ENCODE data around the gene CCDC85C. TPM values are rescaled to one million over a fixed set of nuclear protein-coding genes. Genes with fewer than 3 reads are reported as not detected.

CCDC85C gene
- total RNA-seq, 1 donor from 2014 or later: 16.6 TPM

DNA sequence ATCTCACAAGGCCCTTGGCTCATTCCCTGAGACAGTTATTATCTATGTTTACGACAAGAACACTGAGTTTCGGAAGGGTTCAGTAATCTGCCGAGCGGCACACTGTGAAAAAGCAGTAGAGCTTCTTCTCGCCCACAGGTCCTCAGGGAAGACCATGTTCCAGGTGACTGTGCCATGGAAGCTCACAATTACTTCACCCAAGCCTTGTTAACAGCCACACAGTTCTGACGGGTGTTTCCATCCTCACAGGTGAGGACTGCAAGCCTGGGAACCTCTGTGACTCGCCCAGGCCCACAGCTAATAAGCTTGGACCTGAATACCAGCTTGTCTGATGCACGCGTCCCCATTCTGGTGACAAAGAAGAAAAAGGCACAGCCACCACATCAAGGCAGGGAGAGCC is 138.7 kb downstream of the CCDC85C start:
- Histone ChIP-seq H3K9me3 (ENCODE audit: insufficient read depth, low read depth, low read length) (no peaks in the 10 kb centered on the region), H3K27ac (ENCODE audit: low read depth, low read length) (no peak overlapping the region), H3K9ac (ENCODE audit: low read length) (no peak overlapping the region), H4K20me1 (ENCODE audit: insufficient read depth, low read length) (peaks cover 46% of the 10 kb centered on the region), H3K36me3 (ENCODE audit: insufficient read depth, low read length) (peaks cover 7% of the 10 kb centered on the region), H3K4me1 (ENCODE audit: insufficient read depth, low read length) (no peaks in the 10 kb centered on the region), H2AFZ (ENCODE audit: low read depth, low read length) (no peak overlapping the region), H3K4me2 (ENCODE audit: low read length) (no peak overlapping the region), H3K4me3 (ENCODE audit: insufficient read depth, low read depth, low read length) (no peak overlapping the region), H3K27me3 (ENCODE audit: insufficient read depth, low read length) (no peaks in the 10 kb centered on the region), H3K79me2 (ENCODE audit: insufficient read depth, low read length) (peaks cover 50% of the 10 kb centered on the region)
- no peaks in the 10 kb centered on the region for H3K27me3 Mint-ChIP-seq (ENCODE audit: low read depth, unreplicated experiment)
- peaks cover 22% of the 10 kb centered on the region for H3K36me3 Mint-ChIP-seq (ENCODE audit: low read depth, unreplicated experiment)
- DNase-seq (ENCODE audit: low read depth) (no peak), FAIRE-seq (no peak)
- TF ChIP-seq EZH2 (IDR thresholded peaks at IDR 0.05; ENCODE audit: insufficient read depth, low read length): no peak
- TF ChIP-seq, protein P1, sequence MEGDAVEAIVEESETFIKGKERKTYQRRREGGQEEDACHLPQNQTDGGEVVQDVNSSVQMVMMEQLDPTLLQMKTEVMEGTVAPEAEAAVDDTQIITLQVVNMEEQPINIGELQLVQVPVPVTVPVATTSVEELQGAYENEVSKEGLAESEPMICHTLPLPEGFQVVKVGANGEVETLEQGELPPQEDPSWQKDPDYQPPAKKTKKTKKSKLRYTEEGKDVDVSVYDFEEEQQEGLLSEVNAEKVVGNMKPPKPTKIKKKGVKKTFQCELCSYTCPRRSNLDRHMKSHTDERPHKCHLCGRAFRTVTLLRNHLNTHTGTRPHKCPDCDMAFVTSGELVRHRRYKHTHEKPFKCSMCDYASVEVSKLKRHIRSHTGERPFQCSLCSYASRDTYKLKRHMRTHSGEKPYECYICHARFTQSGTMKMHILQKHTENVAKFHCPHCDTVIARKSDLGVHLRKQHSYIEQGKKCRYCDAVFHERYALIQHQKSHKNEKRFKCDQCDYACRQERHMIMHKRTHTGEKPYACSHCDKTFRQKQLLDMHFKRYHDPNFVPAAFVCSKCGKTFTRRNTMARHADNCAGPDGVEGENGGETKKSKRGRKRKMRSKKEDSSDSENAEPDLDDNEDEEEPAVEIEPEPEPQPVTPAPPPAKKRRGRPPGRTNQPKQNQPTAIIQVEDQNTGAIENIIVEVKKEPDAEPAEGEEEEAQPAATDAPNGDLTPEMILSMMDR (IDR thresholded peaks at IDR 0.05; ENCODE audit: insufficient read depth, low read depth, low read length): no peak
- no peak overlapping the region for H3K4me3 Mint-ChIP-seq (ENCODE audit: unreplicated experiment)
- H3K9me3 Mint-ChIP-seq (ENCODE audit: unreplicated experiment): no peaks in the 10 kb centered on the region
- H3K4me1 Mint-ChIP-seq (ENCODE audit: low read depth, unreplicated experiment): peaks cover 37% of the 10 kb centered on the region
- H3K27ac Mint-ChIP-seq (ENCODE audit: unreplicated experiment): no peak overlapping the region

- Mint-ChIP-seq H3K36me3 (ENCODE audit: low read depth, unreplicated experiment) (peaks cover 24% of the 10 kb centered on the region), H3K9me3 (ENCODE audit: unreplicated experiment) (no peaks in the 10 kb centered on the region), H3K27ac (ENCODE audit: unreplicated experiment) (no peak overlapping the region), H3K4me1 (ENCODE audit: low read depth, unreplicated experiment) (peaks cover 30% of the 10 kb centered on the region), H3K27me3 (ENCODE audit: low read depth, unreplicated experiment) (no peaks in the 10 kb centered on the region), H3K4me3 (ENCODE audit: unreplicated experiment) (no peak overlapping the region)
- Histone ChIP-seq H3K9me3 (ENCODE audit: insufficient read depth, low read depth, low read length) (no peaks in the 10 kb centered on the region), H3K27me3 (ENCODE audit: insufficient read depth, low read length) (no peaks in the 10 kb centered on the region), H3K27ac (ENCODE audit: low read depth, low read length) (no peak overlapping the region), H2AFZ (ENCODE audit: low read depth, low read length) (no peak overlapping the region), H3K9ac (ENCODE audit: low read length) (no peak overlapping the region), H3K4me1 (ENCODE audit: insufficient read depth, low read length) (no peaks in the 10 kb centered on the region), H4K20me1 (ENCODE audit: insufficient read depth, low read length) (peaks cover 37% of the 10 kb centered on the region), H3K36me3 (ENCODE audit: insufficient read depth, low read length) (peaks cover 7% of the 10 kb centered on the region), H3K79me2 (ENCODE audit: insufficient read depth, low read length) (peaks cover 36% of the 10 kb centered on the region), H3K4me2 (ENCODE audit: low read length) (no peak overlapping the region), H3K4me3 (ENCODE audit: insufficient read depth, low read depth, low read length) (no peak overlapping the region)
- no peak for TF ChIP-seq EZH2 (IDR thresholded peaks at IDR 0.05; ENCODE audit: insufficient read depth, low read length)
- TF ChIP-seq, protein P1 (IDR thresholded peaks at IDR 0.05; ENCODE audit: insufficient read depth, low read depth, low read length): no peak
- FAIRE-seq (no peak), DNase-seq (ENCODE audit: low read depth) (no peak)
These were observed 140.0 kb downstream of the CCDC85C start for GRCh38 chr14:99463974-99464373.

GRCh38 chr14:99462210-99462609 is 141.8 kb downstream of the CCDC85C start:
- H3K27ac ChIP-seq (ENCODE audit: low read depth, low read length): no peak overlapping the region

More at GRCh38 chr14:99462210-99462609, 141.8 kb downstream of the CCDC85C start:
- DNase-seq (ENCODE audit: low read depth) (no peak), FAIRE-seq (no peak)
- no peak overlapping the region for H3K9ac ChIP-seq (ENCODE audit: low read length)
- H3K4me3 Mint-ChIP-seq (ENCODE audit: unreplicated experiment): no peak overlapping the region
- H2AFZ ChIP-seq (ENCODE audit: low read depth, low read length): no peak overlapping the region
- H3K9me3 ChIP-seq (ENCODE audit: insufficient read depth, low read depth, low read length): no peaks in the 10 kb centered on the region
- no peaks in the 10 kb centered on the region for H3K27me3 ChIP-seq (ENCODE audit: insufficient read depth, low read length)
- no peaks in the 10 kb centered on the region for H3K27me3 Mint-ChIP-seq (ENCODE audit: low read depth, unreplicated experiment)
- peaks cover 19% of the 10 kb centered on the region for H3K4me1 Mint-ChIP-seq (ENCODE audit: low read depth, unreplicated experiment)
- peaks cover 24% of the 10 kb centered on the region for H3K36me3 Mint-ChIP-seq (ENCODE audit: low read depth, unreplicated experiment)
- H3K4me1 ChIP-seq (ENCODE audit: insufficient read depth, low read length): no peaks in the 10 kb centered on the region
- H3K9me3 Mint-ChIP-seq (ENCODE audit: unreplicated experiment): no peaks in the 10 kb centered on the region
- no peak overlapping the region for H3K4me3 ChIP-seq (ENCODE audit: insufficient read depth, low read depth, low read length)
- peaks cover 17% of the 10 kb centered on the region for H3K36me3 ChIP-seq (ENCODE audit: insufficient read depth, low read length)
- H4K20me1 ChIP-seq (ENCODE audit: insufficient read depth, low read length): peaks cover 19% of the 10 kb centered on the region
- H3K4me2 ChIP-seq (ENCODE audit: low read length): no peak overlapping the region
- TF ChIP-seq, protein P1 (IDR thresholded peaks at IDR 0.05; ENCODE audit: insufficient read depth, low read depth, low read length): no peak
- no peak for TF ChIP-seq EZH2 (IDR thresholded peaks at IDR 0.05; ENCODE audit: insufficient read depth, low read length)
- peaks cover 19% of the 10 kb centered on the region for H3K79me2 ChIP-seq (ENCODE audit: insufficient read depth, low read length)
- no peak overlapping the region for H3K27ac Mint-ChIP-seq (ENCODE audit: unreplicated experiment)
